ENCODE measurements around the gene MACROD2. TPM values are rescaled to one million over a fixed set of nuclear protein-coding genes. Genes with fewer than 3 reads are reported as not detected.

The MACROD2 gene
- total and polyA plus RNA-seq, 2 donors (not counting 1 experiment from before 2014, with no cell fraction given): 5.3 to 6.7 TPM

GRCh38 chr20:14477125-14477524 lies 481.8 kb downstream of the MACROD2 start:
- no peak for ATAC-seq (ENCODE audit: low read depth)
- intact Hi-C loops (cut with micrococcal nuclease): no loop called here
- Mint-ChIP-seq H3K4me1 (no peaks in the 10 kb centered on the region), H3K4me3 (no peak overlapping the region), H3K27ac (no peak overlapping the region), H3K27me3 (peaks cover 6% of the 10 kb centered on the region), H3K9me3 (ENCODE audit: insufficient read depth) (no peaks in the 10 kb centered on the region)
- Histone ChIP-seq H3K4me1 (ENCODE audit: control insufficient read depth in 2 of 2, insufficient read depth in 2 of 2, low read length in 2 of 2) (no peaks in the 10 kb centered on the region), H3K9me3 (ENCODE audit: control extremely low read depth in 1 of 3, control insufficient read depth in 2 of 3, insufficient read depth in 1 of 3, low read length in 2 of 3) (no peaks in the 10 kb centered on the region), H3K27ac (ENCODE audit: low read length in 2 of 2) (no peak overlapping the region), H2AFZ (ENCODE audit: insufficient read depth, low read depth, low read length, poor library complexity, severe bottlenecking) (no peak overlapping the region), H3K4me2 (replicated peaks; ENCODE audit: low read depth, low read length, poor library complexity, severe bottlenecking) (no peak overlapping the region), H4K20me1 (ENCODE audit: control insufficient read depth, insufficient read depth, low read length, poor library complexity, severe bottlenecking) (no peaks in the 10 kb centered on the region), H3K79me2 (ENCODE audit: control insufficient read depth, insufficient read depth, low read length) (no peaks in the 10 kb centered on the region), H3K9ac (ENCODE audit: low read length) (no peak overlapping the region), H3K4me3 (ENCODE audit: control extremely low read depth in 1 of 5, extremely low read depth in 1 of 5, insufficient read depth in 1 of 5, low read depth in 2 of 5, low read length in 4 of 5) (no peak overlapping the region), H3K27me3 (replicated peaks in 1 of 4; ENCODE audit: control extremely low read depth in 1 of 4, control insufficient read depth in 3 of 4, insufficient read depth in 4 of 4, low read length in 3 of 4) (no peaks in the 10 kb centered on the region), H3K36me3 (replicated peaks in 1 of 2; ENCODE audit: control extremely low read depth in 1 of 2, control insufficient read depth in 1 of 2, extremely low read depth in 1 of 2, insufficient read depth in 2 of 2, low read length in 1 of 2) (no peaks in the 10 kb centered on the region)
- ChIA-PET POLR2A (no interaction called here), CTCF (no interaction called here)
- TF ChIP-seq EZH2 (IDR thresholded peaks at IDR 0.05; ENCODE audit: borderline replicate concordance, insufficient read depth, low read depth, low read length, poor library complexity, severe bottlenecking) (no peak), CTCF (IDR thresholded peaks at IDR 0.05) (no peak)
- WGBS (ENCODE audit: insufficient coverage): 82% methylated on average over 1 of the region's 3 CpGs
- no peak for DNase-seq

- H3K79me2 ChIP-seq (ENCODE audit: control insufficient read depth, insufficient read depth, low read length): no peaks in the 10 kb centered on the region
- no peaks in the 10 kb centered on the region for H3K27me3 ChIP-seq (replicated peaks in 1 of 4; ENCODE audit: control extremely low read depth in 1 of 4, control insufficient read depth in 3 of 4, insufficient read depth in 4 of 4, low read length in 3 of 4)
- H3K9me3 ChIP-seq (ENCODE audit: control extremely low read depth in 1 of 3, control insufficient read depth in 2 of 3, insufficient read depth in 1 of 3, low read length in 2 of 3): no peaks in the 10 kb centered on the region
- ChIA-PET CTCF (no interaction called here), POLR2A (no interaction called here)
- no peak overlapping the region for H3K9ac ChIP-seq (ENCODE audit: low read length)
- H3K9me3 Mint-ChIP-seq (ENCODE audit: insufficient read depth): no peaks in the 10 kb centered on the region
- no peak for TF ChIP-seq CTCF (IDR thresholded peaks at IDR 0.05)
- no peak for TF ChIP-seq EZH2 (IDR thresholded peaks at IDR 0.05; ENCODE audit: borderline replicate concordance, insufficient read depth, low read depth, low read length, poor library complexity, severe bottlenecking)
- H3K27ac Mint-ChIP-seq: no peak overlapping the region
- ATAC-seq (ENCODE audit: low read depth): no peak
- no peak overlapping the region for H3K4me2 ChIP-seq (replicated peaks; ENCODE audit: low read depth, low read length, poor library complexity, severe bottlenecking)
- H3K4me1 ChIP-seq (ENCODE audit: control insufficient read depth in 2 of 2, insufficient read depth in 2 of 2, low read length in 2 of 2): no peaks in the 10 kb centered on the region
- H3K36me3 ChIP-seq (replicated peaks in 1 of 2; ENCODE audit: control extremely low read depth in 1 of 2, control insufficient read depth in 1 of 2, extremely low read depth in 1 of 2, insufficient read depth in 2 of 2, low read length in 1 of 2): no peaks in the 10 kb centered on the region
- no peak overlapping the region for H2AFZ ChIP-seq (ENCODE audit: insufficient read depth, low read depth, low read length, poor library complexity, severe bottlenecking)
- intact Hi-C loops (cut with micrococcal nuclease): no loop called here
- no peak overlapping the region for H3K4me3 ChIP-seq (ENCODE audit: control extremely low read depth in 1 of 5, extremely low read depth in 1 of 5, insufficient read depth in 1 of 5, low read depth in 2 of 5, low read length in 4 of 5)
- peaks cover 6% of the 10 kb centered on the region for H3K27me3 Mint-ChIP-seq
- H3K4me1 Mint-ChIP-seq: no peaks in the 10 kb centered on the region
- no peak for DNase-seq
- no peaks in the 10 kb centered on the region for H4K20me1 ChIP-seq (ENCODE audit: control insufficient read depth, insufficient read depth, low read length, poor library complexity, severe bottlenecking)
- H3K27ac ChIP-seq (ENCODE audit: low read length in 2 of 2): no peak overlapping the region
- H3K4me3 Mint-ChIP-seq: no peak overlapping the region
These were observed 482.8 kb downstream of the MACROD2 start for GRCh38 chr20:14478126-14478525.
